HG03097 (cell line): ENCODE measurements around the gene TAF11L8.
"Not testable (repeated sequence)": the region's sequence is repeated elsewhere in the genome, so short reads cannot be mapped to it uniquely, and the experiment has no call there.

Experiments
- ATAC-seq: cut with Tn5 transposase; IDR thresholded peaks from one replicate; pipeline ENCODE4 v1.9.1; 2021; ENCODE audit not compliant: unreplicated experiment, low FRiP score

TAF11L8 gene

DNA sequence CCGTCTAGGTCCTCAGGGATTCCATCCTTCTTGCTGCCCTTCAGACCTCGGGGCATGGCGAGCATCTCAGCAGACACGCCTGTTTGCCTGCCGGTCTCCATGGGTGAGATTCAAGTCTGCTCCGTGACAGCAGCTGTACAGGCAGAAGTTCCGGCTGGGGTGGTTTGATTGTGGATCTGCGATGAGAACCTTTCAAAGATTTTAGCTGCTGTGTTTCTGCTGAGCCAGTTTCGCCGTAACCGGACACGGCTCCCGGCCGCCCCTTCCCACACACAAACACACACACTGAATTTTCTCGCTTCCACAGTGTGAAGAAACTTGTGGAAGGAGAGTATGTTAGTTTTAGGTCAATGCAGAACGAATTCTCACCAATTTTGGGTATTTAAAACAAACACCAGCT lies at the start of gene TAF11L8:
Gene TAF11L8 (minus strand): TSS at position 101 of the 400 bp plus-strand sequence.
- ATAC-seq = not testable (repeated sequence)

DNA sequence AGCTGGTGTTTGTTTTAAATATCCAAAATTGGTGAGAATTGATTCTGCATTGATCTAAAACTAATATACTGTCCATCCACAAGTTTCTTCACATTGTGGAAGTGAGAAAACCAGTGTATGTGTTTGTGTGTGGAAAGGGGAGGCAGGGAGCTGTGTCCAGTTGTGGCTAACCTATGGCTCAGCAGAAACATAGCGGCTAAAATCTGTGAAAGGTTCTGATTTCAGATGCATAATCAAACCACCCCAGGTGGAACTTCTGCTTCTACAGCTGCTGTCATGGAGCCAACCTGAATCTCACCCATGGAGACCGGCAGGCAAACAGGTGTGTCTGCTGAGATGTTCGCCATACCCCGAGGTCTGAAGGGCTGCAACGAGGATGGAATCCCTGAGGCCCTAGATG lies 43.4 kb upstream of the TAF11L8 start, which contains the start of gene TAF11L14:
Gene TAF11L14 (plus strand): TSS at position 301 of the 400 bp plus-strand sequence.
- no peak for ATAC-seq

- not testable (repeated sequence) for ATAC-seq
Measured at GRCh38 chr5:17631788-17632187, 41.0 kb upstream of the TAF11L8 start, which contains the start of gene TAF11L13. TAF11L13 (plus strand) TSS chr5:17632088.

DNA sequence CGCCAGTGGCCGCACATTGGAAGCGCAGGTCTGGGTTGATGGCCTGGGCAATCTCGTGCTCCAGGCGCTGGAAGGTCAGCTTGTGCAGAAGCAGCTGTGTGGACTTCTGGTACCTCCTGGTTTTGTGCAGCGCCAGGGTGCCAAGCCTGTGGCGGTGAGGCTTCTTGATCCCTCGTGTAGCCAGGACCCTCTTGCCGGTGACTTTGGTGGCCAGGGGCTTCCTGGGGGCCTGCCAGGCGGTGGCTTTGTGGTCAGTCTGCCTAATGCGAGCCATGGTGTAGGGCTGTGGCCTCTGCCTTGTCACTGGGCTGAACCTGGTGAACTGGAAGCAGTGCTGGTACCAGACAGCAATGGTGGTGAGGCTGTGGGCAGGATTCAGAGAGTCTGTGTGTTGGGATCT lies 34.9 kb upstream of the TAF11L8 start:
- ATAC-seq = no peak

DNA sequence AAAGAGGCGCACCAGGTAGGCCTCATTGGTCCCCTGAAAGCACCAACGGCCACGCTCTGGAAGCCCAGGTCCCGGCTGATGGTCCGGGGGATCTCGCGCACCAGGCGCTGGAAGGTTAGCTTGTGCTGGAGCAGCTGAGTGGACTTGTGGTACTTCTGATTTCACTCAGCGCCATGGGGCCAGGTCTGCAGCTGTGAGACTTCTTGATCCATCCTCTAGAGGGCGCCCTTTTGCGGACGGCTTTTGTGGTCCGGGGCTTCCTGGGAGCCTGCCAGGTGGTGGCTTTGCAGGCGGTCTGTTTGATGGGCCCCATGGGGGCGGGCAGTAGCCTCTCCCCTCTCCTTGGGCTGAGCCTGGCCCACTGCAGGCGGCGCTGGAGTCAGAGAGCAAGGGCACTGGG lies 29.9 kb upstream of the TAF11L8 start:
- ATAC-seq = no peak

DNA sequence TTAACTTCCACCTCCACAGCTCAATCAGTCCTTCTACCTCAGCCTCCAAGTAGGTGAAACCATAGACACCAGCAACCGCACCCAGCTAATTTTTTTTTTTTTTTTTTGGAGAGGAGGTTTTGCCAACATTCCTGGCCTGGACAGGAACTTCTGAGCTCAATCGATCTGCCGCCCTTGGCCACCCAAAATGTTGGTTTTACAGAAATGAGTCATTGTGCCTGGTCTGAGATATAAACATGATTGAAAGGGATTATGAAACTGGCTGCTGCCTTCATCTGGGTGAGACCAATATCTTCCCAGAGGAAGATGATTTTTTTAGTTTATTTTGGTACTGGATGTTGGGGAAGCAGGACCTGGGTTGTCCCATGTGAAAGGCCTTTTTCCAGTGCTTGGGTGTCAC lies 28.6 kb upstream of the TAF11L8 start:
- ATAC-seq = no peak

- no peak for ATAC-seq
Measured at GRCh38 chr5:17614872-17615605, 24.3 kb upstream of the TAF11L8 start.

DNA sequence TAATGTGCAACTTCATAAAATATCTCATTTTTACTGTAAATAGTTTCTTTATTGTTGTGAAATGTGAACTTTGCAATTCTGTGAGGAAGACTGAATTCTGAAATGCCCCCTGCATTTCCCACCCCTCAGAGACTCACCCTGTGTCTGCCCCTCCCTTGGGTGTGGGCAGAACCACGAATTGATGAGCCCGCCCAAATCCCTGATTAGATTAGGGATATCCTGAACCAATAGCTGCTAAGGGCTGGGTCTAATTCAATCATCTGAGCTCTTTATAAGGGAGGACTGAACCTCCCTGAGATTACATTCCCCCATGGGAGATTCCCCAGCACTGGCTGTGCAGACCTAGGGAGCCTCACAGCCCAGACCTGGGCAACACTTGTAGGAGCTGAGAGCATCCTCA lies 19.3 kb upstream of the TAF11L8 start, which contains the start of gene TAF11L12:
Gene TAF11L12 (plus strand): TSS at position 301 of the 400 bp plus-strand sequence.
- ATAC-seq = not testable (repeated sequence)

GRCh38 chr5:17607461-17607860 lies 16.7 kb upstream of the TAF11L8 start:
- not testable (repeated sequence) for ATAC-seq

DNA sequence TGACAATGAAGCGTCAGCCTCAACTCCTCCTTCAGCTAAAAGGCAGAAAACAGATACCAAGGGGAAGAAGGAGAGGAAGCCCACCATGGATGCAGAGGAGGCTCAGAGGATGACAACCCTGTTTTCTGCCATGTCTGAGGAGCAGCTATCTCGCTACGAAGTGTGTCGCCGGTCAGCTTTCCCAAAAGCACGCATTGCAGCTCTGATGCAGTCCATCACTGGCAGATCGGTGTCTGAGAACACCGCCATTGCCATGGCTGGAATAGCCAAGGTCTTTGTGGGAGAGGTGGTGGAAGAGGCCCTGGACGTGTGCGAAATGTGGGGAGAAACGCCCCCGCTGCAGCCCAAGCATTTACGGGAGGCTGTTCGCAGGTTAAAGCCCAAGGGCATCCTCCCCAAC lies 14.2 kb upstream of the TAF11L8 start:
- no peak for ATAC-seq

GRCh38 chr5:17603880-17604279 lies 13.1 kb upstream of the TAF11L8 start, which contains the start of gene TAF11L11:
TAF11L11 (plus strand) TSS chr5:17604183.
- ATAC-seq = not testable (repeated sequence)

DNA sequence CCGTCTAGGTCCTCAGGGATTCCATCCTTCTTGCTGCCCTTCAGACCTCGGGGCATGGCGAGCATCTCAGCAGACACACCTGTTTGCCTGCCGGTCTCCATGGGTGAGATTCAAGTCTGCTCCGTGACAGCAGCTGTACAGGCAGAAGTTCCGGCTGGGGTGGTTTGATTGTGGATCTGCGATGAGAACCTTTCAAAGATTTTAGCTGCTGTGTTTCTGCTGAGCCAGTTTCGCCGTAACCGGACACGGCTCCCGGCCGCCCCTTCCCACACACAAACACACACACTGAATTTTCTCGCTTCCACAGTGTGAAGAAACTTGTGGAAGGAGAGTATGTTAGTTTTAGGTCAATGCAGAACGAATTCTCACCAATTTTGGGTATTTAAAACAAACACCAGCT lies 7.0 kb upstream of the TAF11L8 start, which contains the start of gene TAF11L10:
Gene TAF11L10 (minus strand): TSS at position 101 of the 400 bp plus-strand sequence.
- not testable (repeated sequence) for ATAC-seq

GRCh38 chr5:17594255-17594654 lies 3.5 kb upstream of the TAF11L8 start, which contains the start of gene TAF11L9:
TAF11L9 (minus strand) TSS chr5:17594394.
- ATAC-seq = not testable (repeated sequence)

GRCh38 chr5:17585658-17586057 lies 5.1 kb downstream of the TAF11L8 start, which contains the start of gene TAF11L7:
TAF11L7 (minus strand) TSS chr5:17585758.
- ATAC-seq = not testable (repeated sequence)
